22Rv1 (cell line): Measurements from ENCODE around the gene CYBRD1.

Experiments
- H3K27ac ChIP-seq: fragments of 450-650 bp; 2 replicates; pipeline ENCODE4 v1.5.1; 2017
- CTCF ChIP-seq: fragments of 450-650 bp; IDR thresholded peaks from 2 replicates; pipeline ENCODE4 v1.5.1; 2017; ENCODE audit warnings: mild to moderate bottlenecking
- ZFX ChIP-seq: fragments of 450-650 bp; IDR thresholded peaks from 2 replicates; pipeline ENCODE4 v1.6.1; 2017; ENCODE audit warnings: antibody characterized with exemption, borderline replicate concordance

CYBRD1 gene

GRCh38 chr2:171522052-171522787 is at the start of gene CYBRD1:
Gene CYBRD1 (plus strand): TSS chr2:171522474. CDS start chr2:171522546, 72 bp downstream.
- H3K27ac ChIP-seq: peak within 1 kb of the TSS; percentile 51
- TF ChIP-seq CTCF: no peak
- no peak for TF ChIP-seq ZFX

- no peak overlapping the region for H3K27ac ChIP-seq
- TF ChIP-seq ZFX (no peak), CTCF (no peak)
Measured at GRCh38 chr2:171475979-171476378, 46.3 kb upstream of the CYBRD1 start.

- H3K27ac ChIP-seq: no peak overlapping the region
Measured at GRCh38 chr2:171478345-171478744, 43.9 kb upstream of the CYBRD1 start.

GRCh38 chr2:171479154-171479814 is 43.0 kb upstream of the CYBRD1 start:
- H3K27ac ChIP-seq: no peak overlapping the region
- no peak for TF ChIP-seq CTCF
- no peak for TF ChIP-seq ZFX

More at GRCh38 chr2:171478345-171478744, 43.9 kb upstream of the CYBRD1 start:
- TF ChIP-seq ZFX (no peak), CTCF (no peak)

- TF ChIP-seq CTCF: no peak
- no peak for TF ChIP-seq ZFX
Measured at GRCh38 chr2:171480908-171481307, 41.4 kb upstream of the CYBRD1 start.

GRCh38 chr2:171482308-171482707 is 40.0 kb upstream of the CYBRD1 start:
- H3K27ac ChIP-seq: no peak overlapping the region
- TF ChIP-seq ZFX (no peak), CTCF (no peak)

More at GRCh38 chr2:171480908-171481307, 41.4 kb upstream of the CYBRD1 start:
- no peak overlapping the region for H3K27ac ChIP-seq

GRCh38 chr2:171482877-171483276 is 39.4 kb upstream of the CYBRD1 start:
- TF ChIP-seq CTCF (no peak), ZFX (no peak)
- no peak overlapping the region for H3K27ac ChIP-seq
